GM12873 (cell line): Measurements from ENCODE around the gene FAM124A.
A peak's percentile ranks its signal among the peaks of the same experiment; 100 is the strongest.

Experiments used
- TF ChIP-seq, protein P1 (sequence below): IDR thresholded peaks from 2 replicates; pipeline ENCODE4 v1.5.1; 2012; ENCODE audit warnings: low read depth, mild to moderate bottlenecking, moderate library complexity, low read length, control low read depth; ENCODE audit not compliant: insufficient read depth; ENCODE audit errors: missing control alignments

FAM124A gene

DNA sequence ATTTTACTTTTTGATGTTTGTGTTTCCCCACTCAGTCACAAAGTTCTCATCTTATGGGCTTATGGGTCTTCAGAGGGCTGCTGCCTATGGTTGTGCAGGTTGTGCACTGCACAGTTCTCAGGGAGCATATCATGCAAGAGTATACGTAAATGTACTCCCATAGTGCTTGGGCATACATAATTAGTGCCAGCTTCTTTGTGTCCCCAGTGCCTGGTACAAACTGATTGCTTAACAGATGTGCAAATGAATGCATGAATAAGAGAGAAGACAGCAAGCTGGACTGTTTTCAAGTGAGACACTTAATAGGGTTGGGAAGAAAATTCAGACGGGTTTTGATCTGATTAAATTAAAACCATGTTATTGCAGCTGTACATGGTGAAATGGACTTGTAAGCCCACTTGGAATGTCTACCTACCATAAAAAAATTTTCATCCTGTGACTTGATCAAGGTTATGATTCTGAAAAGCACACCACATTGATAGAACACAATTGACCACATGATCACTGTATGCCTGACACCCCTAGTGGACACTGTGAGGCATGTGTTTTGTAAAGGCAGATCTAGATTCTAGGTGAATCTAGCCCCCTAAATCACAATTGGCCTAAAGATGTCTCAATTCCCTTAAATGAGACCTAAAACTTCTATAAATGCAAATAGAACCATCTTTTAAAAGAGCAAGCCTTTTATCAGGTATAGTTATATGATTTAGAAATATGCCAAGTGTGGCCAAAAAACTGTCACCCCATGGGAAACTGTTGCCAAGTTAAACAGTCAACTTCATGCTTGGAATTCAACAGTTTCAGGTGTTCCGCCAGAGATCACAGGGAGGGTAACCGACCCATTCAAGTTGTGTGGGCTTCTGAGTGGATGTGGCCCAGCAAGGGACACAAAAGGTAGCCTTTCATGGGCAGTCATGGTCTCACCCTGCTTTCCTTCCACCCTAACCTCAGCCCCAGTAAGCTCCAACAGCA, 27.9 kb downstream of the FAM124A start:
- TF ChIP-seq, protein P1, sequence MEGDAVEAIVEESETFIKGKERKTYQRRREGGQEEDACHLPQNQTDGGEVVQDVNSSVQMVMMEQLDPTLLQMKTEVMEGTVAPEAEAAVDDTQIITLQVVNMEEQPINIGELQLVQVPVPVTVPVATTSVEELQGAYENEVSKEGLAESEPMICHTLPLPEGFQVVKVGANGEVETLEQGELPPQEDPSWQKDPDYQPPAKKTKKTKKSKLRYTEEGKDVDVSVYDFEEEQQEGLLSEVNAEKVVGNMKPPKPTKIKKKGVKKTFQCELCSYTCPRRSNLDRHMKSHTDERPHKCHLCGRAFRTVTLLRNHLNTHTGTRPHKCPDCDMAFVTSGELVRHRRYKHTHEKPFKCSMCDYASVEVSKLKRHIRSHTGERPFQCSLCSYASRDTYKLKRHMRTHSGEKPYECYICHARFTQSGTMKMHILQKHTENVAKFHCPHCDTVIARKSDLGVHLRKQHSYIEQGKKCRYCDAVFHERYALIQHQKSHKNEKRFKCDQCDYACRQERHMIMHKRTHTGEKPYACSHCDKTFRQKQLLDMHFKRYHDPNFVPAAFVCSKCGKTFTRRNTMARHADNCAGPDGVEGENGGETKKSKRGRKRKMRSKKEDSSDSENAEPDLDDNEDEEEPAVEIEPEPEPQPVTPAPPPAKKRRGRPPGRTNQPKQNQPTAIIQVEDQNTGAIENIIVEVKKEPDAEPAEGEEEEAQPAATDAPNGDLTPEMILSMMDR = peak; percentile 67

DNA sequence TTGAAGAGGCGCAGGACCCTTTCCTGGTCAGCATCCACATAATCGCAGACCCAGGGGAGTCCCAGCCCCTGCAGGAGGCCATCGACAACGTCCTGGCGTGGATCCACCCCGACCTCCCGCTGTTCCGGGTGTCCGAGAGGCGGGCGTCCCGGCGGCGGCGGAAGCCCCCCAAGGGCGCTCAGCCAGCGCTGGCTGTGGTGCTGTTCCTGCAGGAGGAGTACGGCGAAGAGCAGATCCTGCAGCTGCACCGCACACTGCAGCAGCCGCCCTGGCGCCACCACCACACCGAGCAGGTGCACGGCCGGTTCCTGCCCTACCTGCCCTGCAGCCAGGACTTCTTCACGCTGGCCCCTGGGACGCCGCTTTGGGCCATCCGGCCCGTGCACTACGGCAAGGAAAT, 29.3 kb downstream of the FAM124A start:
- TF ChIP-seq, protein P1 = no peak

DNA sequence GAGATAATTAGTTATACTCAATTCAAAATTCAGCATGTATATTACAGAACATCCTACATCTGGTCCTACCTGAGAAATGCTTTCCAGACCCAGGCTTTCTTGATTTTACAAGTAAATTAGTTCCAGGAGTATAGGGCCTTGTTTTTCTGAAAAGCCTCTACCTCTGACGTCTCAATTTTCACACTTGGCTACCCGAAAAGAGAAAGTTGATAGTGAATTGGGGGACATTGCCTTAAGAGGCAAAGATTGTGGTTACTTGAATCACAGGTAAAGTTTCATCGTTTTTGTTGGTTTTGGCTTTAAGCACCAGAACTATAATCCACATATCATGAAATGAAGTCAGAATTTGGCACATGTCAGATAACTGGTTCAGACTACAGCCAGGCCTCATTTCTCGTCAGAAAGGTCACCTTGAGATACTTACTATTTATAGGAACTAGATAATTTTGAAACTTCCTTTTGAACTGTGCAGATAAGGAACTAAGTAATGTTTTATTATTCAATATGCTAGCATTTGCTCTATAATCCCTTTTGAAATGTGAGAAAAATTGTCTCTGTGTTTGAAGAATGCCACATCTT, 30.8 kb downstream of the FAM124A start:
- TF ChIP-seq, protein P1 = no peak

DNA sequence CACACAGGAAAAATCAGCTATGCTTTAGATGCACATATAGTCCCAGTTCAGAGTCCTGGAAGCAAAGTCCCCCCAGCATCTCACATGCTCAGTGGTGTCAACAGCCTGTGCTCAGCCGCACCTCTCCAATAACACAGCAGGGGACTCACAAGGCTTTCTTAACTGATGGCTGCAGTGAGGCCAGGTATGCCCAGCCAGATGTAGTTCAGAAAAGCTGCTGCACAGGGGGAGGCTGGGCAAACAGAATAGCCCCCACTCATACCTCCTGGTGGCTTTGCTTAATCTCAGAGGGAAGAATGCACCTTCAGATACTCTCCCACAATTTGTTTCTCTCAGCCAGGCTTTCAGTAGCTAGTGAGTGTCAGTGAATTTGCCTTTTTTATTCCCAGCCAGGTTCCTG, 33.4 kb downstream of the FAM124A start:
- TF ChIP-seq, protein P1 = no peak

DNA sequence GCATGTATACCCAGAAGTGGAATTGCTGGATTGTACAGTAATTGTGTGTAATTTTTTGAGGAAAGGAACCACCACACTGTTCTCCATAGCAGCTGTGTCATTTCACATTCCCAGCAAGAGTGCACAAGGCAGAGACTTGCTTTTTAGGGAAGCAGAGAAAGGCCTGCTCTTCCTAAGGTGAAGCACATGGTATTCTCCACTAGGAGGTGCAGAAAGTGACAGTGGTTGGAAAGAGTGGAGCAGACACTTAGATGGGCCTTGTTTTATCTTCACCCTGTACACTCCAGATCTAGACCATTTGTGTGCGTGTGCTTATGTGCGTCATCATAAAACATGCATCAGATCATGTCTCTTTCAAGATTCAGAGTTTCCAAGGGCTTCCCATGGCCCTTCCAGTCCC, 35.0 kb downstream of the FAM124A start:
- TF ChIP-seq, protein P1 = peak; percentile 21

DNA sequence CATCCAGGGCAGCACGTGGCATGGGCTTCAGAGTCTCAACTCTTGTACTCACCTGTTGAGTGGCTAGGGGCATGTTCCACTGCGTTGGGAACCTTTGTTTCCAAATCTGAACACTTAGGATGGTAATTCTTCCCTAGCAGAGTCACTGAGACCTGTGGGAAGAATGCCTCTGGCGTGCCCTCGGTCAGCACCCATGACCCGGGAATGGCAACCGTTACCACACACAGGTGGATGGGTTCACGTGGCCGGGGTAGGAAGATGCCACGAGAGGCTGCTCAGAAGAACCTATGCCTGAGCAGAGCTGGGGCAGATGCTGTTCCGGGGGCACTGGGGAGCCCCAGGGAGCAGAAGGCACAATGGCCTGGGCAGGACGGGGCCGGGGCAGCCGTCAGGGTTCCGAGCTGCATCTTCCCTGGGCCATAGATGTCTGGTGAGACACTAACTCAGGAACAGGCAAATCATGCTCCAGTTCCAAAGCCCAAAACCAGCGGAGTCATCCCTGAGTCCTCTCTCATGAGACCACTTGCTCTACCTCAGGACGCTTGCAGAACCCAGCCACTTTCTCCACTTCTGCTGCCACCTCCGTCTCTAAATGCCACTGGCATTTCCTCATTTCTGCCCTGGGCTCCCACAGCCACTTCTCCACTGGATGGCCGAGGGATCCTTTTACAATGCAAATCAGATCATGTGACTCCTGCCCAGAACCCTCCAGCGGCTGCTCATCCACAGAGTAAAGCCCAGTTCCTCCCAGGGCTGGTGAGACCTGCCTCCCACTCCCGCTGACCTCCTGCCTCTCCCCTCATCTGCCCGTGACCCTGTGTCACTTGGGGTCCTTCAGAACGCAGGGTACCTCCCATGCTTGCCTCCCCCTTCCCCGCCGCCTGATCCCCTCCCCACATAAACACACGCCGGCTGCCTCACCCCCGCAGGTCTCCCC, 36.7 kb downstream of the FAM124A start:
- TF ChIP-seq, protein P1 = no peak
